ENCODE data around the gene ACYP1.

DNA sequence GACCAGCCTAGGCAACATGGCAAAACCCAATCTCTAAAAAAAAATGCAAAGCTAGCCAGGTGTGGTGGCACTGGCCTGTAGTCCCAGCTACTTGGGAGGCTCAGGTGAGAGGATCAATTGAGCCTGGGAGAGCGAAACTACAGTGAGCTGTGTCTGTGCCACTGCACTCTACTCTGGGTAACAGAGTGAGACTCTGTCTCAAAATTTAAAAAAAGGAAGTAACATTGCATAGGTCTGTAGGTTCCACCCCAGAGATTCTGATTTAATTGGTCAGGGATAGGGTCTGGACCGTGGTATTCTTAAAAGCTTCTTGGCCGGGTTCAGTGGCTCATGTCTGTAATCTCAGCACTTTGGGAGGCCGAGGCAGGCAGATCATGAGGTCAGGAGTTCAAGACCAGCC is 31.9 kb upstream of the ACYP1 start:
- TF ChIP-seq POLR2A (IDR thresholded peaks at IDR 0.05; ENCODE audit: low read length) = no peak
- TF ChIP-seq GATA1 (IDR thresholded peaks at IDR 0.05; ENCODE audit: low read depth, low read length) = no peak
